Stimulated activated CD4-positive, alpha-beta T cell treated with anti-CD3 and anti-CD28 coated beads, Interleukin-12 subunit alpha, Interleukin-12 subunit beta, amount 100 ng/mL, for 24 hours (primary cell): ENCODE data around the gene TYR.
A peak's percentile ranks its signal among the peaks of the same experiment; 100 is the strongest.
"Not testable (repeated sequence)": the region's sequence is repeated elsewhere in the genome, so short reads cannot be mapped to it uniquely, and the experiment has no call there.

ENCODE experiments used
- DNase-seq, 2 experiments: peaks; one replicate each; pipeline ENCODE4 v3.0.0-alpha.2; 2020; ENCODE audit warnings: low read depth in 2 of 2

The TYR gene

DNA sequence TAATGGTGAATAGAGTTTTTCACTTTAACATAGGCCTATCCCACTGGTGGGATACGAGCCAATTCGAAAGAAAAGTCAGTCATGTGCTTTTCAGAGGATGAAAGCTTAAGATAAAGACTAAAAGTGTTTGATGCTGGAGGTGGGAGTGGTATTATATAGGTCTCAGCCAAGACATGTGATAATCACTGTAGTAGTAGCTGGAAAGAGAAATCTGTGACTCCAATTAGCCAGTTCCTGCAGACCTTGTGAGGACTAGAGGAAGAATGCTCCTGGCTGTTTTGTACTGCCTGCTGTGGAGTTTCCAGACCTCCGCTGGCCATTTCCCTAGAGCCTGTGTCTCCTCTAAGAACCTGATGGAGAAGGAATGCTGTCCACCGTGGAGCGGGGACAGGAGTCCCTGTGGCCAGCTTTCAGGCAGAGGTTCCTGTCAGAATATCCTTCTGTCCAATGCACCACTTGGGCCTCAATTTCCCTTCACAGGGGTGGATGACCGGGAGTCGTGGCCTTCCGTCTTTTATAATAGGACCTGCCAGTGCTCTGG lies at the start of gene TYR:
Gene TYR, plus strand, starts transcription at position 185 of the 541 bp plus-strand sequence. Its CDS starts 79 bp downstream, at position 264.
- peak in 1 of 2 experiments; percentile 0 for DNase-seq

- no peak for DNase-seq
Measured at GRCh38 chr11:89136606-89137005, 41.1 kb upstream of the TYR start.

DNA sequence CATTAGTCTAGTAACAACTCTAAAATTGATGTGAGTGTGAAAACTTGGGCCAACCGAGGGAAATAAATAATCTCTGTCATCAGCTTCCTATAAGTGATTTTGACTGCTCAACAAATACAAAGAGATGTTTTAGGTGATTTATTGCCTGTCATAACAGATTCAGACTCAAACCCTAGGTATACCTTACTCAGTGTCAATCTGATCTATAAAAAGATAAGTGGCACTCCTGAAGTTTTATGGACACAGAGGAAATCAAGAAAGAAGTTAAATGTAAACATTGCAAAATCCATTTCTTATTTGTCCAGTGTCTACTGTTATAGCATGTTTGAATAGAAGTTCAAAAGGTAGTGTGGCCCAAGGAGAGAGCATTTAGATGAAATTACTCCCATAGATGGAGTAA lies 30.4 kb upstream of the TYR start:
- no peak for DNase-seq

DNA sequence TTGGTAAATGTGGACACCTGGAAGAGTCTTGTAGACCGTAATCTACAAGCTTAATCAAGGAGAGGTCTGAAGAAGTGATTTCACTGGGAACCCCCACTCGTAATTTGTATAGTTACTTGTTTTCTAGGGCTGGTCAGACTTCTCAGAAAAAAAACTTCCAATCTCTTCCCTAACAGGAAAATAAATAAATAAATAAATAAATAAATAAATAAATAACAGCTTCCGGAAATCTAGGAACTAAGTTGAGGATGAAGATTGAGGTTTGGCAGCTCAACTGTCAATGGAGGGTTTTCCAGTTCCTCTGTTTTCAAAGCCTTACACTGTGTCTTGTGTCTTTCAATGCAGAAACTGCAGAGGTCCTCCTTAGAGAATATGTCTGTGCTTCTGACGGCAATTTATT lies 17.7 kb upstream of the TYR start:
- DNase-seq, result no peak

DNA sequence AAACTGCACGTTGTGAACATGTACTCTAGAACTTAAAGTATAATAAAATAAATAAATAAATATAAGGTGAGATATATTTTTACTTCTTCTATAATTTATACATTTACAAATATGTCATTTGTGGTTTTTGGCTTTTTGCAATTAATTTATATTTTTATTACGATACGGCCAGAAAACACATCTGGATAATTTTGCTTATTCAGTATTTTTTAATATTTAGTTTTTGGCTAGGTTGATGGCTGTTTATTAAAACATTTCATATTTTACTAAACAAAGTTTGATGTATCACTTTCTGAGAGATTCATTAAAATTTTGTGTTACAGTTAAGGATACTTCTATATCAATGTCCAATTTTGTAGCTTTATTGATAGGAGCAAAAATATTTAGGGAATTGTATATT lies 15.7 kb upstream of the TYR start:
- DNase-seq, result no peak

- DNase-seq, result no peak
Measured at GRCh38 chr11:89163686-89164085, 14.0 kb upstream of the TYR start.

DNA sequence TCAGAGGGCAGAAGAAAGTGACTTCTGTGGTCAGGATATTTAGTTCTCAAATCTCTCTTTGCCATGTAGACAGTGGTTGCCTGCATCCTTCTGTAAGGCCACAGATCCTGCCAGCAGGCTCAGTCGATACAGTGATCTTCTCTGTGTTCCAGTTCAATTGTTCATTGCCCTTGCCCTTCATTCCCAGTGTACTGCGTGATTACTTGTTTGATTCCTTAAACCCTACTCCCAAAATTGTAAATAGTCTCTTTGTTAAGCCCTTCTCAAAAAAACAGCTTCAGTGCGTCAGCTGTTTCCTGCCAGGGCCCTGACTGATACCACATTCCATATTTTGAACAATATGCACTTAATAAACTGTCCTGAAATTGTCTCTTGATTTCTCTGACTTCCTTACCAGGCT lies 9.3 kb upstream of the TYR start:
- no peak for DNase-seq

DNA sequence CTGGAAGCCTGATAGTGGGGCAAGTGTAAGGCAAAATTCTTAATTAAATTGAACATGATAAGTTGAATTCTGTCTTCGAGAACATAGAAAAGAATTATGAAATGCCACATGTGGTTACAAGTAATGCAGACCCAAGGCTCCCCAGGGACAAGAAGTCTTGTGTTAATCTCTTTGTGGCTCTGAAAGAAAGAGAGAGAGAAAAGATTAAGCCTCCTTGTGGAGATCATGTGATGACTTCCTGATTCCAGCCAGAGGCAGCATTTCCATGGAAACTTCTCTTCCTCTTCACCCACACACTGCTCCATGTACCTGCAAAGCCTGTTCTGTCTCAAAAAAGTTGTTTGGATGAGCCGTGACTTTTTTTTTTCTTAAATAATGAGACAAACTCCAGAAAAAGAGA lies 1.9 kb upstream of the TYR start:
- DNase-seq, result no peak

- DNase-seq, result no peak
Measured at GRCh38 chr11:89176938-89177337, 737 bp upstream of the TYR start.

GRCh38 chr11:89181111-89181510 lies 3.4 kb downstream of the TYR start:
- DNase-seq, result no peak

DNA sequence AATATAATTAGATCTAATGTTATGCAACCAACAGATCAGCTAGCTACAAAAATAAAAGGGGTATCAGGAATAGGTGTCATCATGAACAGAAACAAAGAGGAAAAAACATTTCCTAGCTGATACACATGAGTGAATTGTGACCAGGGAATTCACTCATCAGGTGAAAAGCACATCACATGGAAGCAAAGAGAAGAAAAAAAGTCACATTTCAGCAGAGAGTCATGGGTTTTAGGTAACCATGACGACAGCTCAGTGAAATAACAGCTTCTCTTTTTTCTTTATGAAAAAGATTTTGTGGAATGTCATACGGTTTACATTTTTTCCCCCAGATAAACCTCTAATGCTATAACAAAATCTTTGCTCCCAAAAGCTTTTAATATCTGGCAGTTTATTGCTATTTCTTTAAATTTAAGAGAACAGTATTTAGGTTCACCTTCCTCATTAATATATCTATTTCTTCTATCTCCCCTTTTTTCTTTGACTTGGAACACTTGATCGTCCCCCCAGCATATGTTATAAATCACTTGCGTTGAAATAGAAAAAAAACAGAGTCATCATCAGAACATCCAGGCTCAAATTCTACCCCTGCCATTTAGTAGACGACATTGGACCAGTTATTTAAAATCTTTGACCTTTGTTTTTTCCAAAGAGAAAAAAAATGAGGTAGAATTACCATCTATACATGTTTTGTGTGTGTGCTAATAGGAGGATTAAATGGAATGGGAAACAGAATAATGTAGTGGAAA lies 5.3 kb downstream of the TYR start:
- DNase-seq, result no peak

DNA sequence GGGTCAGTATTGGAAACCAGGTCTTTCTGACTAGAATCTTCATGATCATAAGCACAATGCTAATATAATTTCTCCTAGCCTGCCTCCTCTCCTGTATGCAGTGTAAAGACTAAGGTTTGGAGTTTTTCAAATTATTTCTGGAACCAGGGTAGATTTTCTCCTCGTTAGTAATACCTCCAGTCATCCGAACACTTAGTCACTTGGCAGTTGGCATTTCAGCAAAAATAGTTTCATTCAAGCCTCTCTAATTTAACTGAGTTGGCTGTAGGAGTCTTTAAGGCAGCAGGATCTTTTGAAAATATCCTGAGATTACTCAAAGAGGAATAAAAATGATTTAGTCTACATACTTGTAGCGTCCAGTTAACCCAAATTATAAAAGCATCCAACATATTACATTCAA lies 6.3 kb downstream of the TYR start:
- no peak for DNase-seq

DNA sequence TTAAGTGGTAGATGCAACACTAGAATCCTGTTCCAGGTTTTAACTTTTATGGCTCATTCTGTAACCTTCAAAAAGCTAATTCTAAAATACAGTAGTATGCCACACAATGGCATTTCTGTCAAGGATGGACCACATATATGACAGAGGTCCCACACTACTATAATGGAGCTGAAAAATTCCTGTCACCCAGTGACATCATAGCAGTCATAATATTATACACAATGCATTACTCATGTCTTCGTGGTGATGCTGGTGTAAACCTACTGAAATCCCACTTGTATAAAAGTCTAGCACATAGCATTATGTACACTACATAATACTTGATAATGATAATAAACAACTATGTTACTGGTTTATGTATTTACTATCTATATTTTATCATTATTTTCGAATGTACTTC lies 12.1 kb downstream of the TYR start:
- no peak for DNase-seq

DNA sequence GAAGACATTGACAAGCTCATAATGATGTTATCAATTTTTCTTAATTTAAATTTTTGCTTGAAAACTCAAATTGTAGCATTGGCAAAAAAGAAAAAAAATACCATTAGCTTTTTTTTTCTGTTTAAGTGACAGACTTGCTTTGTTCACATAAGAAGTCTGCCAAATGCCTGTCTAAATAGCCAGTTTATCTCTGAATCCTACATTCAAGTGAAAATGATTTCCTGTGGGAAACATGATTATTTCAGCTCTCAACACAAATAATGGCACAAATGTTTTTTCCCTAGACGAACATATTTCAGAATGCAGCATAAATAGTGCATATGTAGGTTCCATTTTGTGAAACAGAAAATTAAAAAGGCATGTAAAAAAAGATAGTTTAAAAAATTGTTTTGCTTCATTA lies 23.5 kb downstream of the TYR start:
- DNase-seq, result no peak

GRCh38 chr11:89203814-89204213 lies 26.1 kb downstream of the TYR start:
- DNase-seq, result no peak

GRCh38 chr11:89205378-89205777 lies 27.7 kb downstream of the TYR start:
- no peak for DNase-seq

- no peak for DNase-seq
Measured at GRCh38 chr11:89220684-89221339, 43.1 kb downstream of the TYR start.

DNA sequence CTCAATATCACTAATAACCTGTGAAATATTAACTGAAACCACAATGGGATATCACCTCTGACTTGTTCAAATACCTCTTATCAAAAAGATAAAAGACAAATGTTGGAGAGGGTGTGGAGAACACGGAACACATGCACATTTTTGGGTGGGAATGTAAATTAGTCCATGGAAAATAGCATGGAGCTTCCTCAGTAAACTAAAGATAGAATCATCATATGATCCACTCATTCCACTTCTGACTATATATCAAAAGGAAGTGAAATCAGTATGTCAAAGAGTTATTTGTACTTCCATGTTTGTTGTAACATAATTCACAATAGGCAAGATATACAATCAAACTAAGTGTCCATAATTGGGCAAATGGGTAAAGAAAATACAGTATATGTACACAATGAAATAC lies 57.4 kb downstream of the TYR start:
- DNase-seq, result no peak

GRCh38 chr11:89235976-89236375 lies 58.3 kb downstream of the TYR start:
- no peak for DNase-seq

DNA sequence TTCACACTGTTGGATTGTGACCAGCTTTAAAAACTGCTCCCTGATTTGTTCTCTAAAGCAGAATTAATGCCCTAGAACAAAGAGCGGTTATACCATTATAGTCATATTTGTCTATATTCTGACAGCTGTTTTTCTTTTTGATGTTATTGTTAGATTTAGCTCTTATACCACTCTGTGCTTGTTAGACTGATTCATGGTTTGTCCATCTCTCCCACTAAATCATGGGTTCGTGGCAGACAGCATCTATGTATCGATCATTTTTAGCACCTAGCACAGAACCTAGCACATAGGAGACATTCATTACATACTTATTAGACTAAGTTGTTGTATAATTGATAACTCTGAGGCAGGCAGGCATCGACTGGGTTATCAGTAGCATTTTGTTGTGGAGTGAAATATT lies 69.3 kb downstream of the TYR start:
- DNase-seq, result not testable (repeated sequence)

DNA sequence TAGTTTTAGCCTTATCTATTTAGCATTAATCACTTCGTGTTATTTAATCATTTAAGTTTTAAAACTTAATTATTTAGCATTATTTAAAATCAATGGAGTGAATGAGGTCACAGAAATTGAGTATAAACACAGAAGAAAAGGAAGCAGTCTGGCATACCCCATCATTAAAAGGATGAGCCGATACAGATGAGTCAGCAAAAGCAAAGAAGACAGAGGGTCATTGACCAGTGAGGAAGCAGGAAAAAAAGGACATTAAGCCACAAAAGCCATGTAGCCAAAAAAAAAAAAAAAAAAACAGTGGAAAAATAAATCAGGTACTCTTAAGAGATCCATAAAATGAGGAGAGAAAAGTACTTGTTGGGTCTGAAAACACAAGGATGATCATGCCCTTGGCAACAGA lies 71.5 kb downstream of the TYR start:
- DNase-seq, result no peak

DNA sequence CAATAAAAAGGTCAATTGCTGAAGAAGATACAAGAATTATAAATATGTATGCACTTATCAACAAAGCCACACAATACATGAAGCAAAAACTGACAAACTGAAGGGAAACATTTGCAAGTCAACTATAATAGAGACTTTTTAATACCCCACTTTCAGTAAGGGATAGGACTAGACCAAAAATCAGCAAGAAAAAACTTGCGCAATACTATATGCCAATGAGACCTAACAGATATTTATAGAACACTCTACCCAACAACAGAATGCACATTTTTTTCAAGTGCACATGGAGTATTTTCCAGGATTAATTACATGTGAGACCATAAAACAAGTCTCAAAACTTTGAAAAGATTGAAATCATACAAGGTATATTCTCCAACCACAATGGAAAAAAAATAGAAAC lies 83.8 kb downstream of the TYR start:
- DNase-seq, result not testable (repeated sequence)

- no peak for DNase-seq
Measured at GRCh38 chr11:89267660-89268302, 90.1 kb downstream of the TYR start.
